ENCODE results near the gene CD4.
"Not testable (repeated sequence)": the region's sequence is repeated elsewhere in the genome, so short reads cannot be mapped to it uniquely, and the experiment has no call there.

The CD4 gene

GRCh38 chr12:6788972-6789924 lies at the start of gene CD4:
Gene CD4 (plus strand): TSS chr12:6789528. CDS start chr12:6800139, 10,611 bp downstream.
- peak; percentile 66 to 83 (median 79) for DNase-seq (ENCODE audit: low read depth in 3 of 3)

GRCh38 chr12:6742080-6742479 lies 47.2 kb upstream of the CD4 start:
- not testable (repeated sequence) for DNase-seq (ENCODE audit: low read depth in 3 of 3)

- no peak for DNase-seq (ENCODE audit: low read depth in 3 of 3)
Observed at GRCh38 chr12:6742834-6743233, 46.5 kb upstream of the CD4 start.

DNA sequence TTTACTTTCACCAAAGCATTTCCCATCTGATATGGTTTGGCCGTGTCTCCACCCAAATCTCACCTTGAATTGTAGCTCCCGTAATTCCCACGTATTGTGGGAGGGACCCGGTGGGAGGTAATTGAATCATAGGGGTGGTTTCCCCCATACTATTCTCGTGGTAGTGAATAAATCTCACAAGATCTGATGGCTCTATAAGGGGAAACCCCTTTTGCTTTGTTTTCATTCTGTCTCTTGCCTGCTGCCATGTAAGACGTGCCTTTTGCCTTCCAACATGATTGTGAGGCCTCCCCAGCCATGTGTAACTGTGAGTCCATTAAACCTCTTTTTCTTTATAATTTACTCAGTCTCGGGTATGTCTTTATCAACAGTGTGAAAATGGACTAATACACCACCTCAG lies 46.0 kb upstream of the CD4 start:
- not testable (repeated sequence) for DNase-seq (ENCODE audit: low read depth in 3 of 3)

- no peak for DNase-seq (ENCODE audit: low read depth in 3 of 3)
Observed at GRCh38 chr12:6745741-6746525, 43.4 kb upstream of the CD4 start.

DNA sequence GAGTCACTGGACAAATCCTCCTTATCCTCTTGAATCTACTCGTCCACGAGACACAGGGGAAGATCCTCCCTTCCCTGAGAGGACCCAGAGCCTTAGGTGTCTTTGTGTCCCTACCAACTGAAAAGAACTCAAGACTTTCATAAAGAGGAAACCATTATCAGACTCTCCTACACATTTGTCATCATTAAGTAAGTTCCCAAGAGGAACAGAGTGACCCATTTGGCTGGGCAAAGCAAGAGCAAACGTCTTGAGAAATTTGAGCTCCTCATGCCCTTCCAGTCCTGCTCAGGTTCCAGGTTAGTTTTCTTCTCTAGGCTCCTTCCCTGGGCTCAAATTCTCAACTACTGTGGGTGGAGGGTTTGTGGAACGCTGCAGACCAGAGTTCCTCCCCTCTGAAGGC lies 42.1 kb upstream of the CD4 start:
- DNase-seq (ENCODE audit: low read depth in 3 of 3), result no peak

- no peak for DNase-seq (ENCODE audit: low read depth in 3 of 3)
Observed at GRCh38 chr12:6748761-6749160, 40.6 kb upstream of the CD4 start.

DNA sequence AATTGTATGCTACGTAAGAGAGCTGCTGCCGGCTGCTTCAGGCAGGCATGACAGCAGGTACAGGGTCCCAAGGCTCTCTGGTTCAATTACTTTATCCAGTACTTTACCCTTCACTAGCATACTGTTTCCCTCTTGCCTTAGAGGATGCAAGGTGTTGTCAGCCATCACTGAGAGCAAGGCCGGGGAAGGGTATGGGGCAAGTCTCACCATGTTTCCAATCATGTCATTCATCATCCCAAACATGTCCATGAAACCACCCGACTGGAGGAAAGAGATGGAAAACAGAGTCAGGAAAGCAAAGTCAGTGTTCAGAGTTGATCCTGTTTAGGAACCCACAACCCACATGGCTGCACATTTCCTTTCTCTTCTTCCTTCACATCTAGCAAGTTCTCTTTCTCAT lies 38.8 kb upstream of the CD4 start:
- no peak for DNase-seq (ENCODE audit: low read depth in 3 of 3)

DNA sequence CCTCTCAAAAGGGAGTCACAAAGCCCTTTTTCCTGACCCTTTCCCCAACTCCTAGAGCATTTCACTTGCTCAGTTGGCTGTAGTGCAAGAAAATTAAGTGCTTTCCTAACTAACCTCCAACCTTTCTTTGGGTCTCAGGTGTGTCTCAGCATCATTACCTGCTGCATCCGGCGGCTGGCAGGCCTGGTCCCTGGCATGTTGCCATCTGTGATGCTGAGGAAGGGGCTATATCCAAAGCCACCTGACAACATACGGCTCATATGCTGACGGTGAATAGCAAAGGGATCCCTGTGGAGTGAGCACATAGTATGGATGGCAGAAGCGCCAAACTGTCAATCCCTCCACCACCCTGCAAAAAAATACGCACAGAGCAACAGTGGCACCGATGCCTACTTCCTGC lies 37.6 kb upstream of the CD4 start:
- DNase-seq (ENCODE audit: low read depth in 3 of 3), result no peak

GRCh38 chr12:6752167-6752920 lies 37.0 kb upstream of the CD4 start:
- no peak for DNase-seq (ENCODE audit: low read depth in 3 of 3)

DNA sequence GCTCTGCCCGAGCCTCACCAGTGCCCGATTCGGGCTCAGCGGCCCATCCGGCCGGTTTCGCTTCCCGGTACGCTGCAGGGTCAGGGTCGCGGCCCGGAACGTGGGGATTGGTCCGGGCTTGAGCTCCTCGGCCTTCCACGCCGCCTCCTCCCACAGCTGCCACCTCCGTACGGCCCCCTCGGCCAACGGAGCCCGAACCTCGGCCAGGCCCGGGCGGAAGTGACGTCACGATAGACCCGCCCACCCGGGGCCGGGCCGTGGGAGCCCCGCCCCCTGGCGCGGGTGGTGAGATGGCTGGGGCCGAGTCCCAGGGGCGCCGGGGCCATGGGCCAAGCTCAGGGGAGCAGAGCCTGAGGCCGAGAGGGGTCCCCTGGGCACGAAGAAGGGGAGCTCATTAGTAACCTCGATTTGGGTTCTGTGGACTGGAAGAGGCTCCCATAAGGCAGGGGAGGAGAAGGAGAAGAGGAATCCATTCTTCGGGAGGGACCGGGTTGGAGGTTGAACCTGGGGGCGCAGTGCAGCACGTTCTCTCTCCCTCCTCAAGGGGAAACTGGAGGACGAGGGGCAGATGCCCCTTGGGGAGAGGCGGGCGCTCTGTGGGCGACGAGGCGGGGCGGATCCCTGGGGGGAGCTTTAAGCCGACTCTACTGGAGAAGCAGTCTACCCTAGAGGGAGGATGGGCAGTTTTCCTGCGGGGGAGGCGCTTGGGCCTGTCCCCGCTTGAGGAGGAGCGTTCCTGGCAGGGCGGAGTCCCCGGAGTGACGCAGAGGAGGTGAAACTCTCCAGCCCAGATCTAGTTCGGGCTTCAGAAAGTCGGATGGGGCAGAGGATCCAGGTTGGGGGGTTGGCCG lies 36.2 kb upstream of the CD4 start, which contains the start of gene MLF2:
Gene MLF2 (minus strand): TSS at position 221 of the 851 bp plus-strand sequence. CDS start 807 bp downstream, outside the sequence.
- DNase-seq (ENCODE audit: low read depth in 3 of 3), result peak; percentile 96 to 97 (median 96)

GRCh38 chr12:6753772-6754356 lies 35.5 kb upstream of the CD4 start:
- no peak for DNase-seq (ENCODE audit: low read depth in 3 of 3)

GRCh38 chr12:6754411-6754810 lies 34.9 kb upstream of the CD4 start:
- no peak for DNase-seq (ENCODE audit: low read depth in 3 of 3)

- DNase-seq (ENCODE audit: low read depth in 3 of 3), result no peak
Observed at GRCh38 chr12:6757028-6757690, 32.2 kb upstream of the CD4 start.

DNA sequence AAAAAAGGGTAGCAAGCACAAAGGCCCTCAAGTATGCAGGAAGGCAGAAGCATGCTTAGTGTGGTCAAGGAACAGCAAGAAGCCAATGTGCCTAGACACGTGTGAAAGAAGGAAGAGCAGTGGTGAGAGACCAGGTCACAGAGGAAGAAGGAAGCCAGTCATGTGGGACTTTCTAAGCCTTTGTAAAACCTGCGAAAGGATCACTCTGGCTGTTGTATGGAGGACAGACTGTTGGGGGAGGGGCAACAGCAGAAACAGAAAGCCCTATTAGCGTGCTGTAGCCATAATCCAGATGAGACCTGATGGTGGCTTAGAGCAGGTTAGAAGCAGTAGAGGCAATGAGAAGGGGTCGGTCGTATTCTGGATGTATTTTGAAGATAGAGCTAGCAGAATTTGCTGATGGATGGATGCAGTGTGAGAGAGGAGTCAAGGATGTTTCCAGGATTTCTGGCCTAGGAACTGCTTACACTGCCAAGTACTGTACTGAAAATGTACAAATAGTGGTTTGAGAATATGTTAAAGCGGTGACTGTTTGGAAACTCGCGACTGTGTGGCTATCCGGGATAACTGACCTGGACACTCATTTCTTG lies 30.7 kb upstream of the CD4 start:
- DNase-seq (ENCODE audit: low read depth in 3 of 3), result no peak

DNA sequence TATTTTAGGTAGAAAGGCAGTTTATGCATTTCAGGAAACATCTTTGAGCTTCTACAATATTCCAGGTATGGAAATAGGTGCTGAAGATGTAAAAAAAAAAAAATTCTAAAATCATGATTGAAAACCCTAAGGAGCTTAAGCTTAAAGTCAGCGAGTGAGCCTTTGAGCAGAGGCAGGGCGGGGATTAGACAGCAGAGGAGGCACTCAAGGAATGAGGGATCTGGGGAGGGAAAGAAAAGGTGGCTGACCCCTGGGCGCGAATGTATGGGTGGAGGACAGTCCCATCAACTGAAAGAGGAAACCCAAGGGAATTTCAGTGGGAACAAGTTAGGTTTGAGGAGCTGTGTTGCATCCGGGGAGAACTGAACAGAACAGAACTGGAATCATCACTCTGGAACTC lies 29.6 kb upstream of the CD4 start:
- no peak for DNase-seq (ENCODE audit: low read depth in 3 of 3)

DNA sequence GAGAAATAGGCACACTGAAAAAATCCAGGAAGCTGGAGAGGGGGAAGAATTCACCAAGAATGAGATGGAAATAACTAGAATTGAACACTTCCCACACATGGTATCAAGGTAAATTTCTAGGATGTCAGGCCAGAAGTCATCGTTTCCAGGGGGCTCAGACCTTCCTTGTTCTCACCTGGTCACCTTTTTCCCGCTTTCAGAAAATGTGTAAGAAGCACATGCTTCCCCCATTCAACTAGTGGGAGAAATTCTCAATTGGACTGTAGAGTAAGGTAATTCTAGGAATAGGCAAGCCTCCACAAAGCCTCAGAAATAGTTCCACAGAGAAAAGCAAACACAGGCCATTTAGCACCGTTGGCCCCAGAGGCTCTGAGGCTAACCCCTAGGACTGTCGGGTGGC lies 25.9 kb upstream of the CD4 start:
- no peak for DNase-seq (ENCODE audit: low read depth in 3 of 3)

DNA sequence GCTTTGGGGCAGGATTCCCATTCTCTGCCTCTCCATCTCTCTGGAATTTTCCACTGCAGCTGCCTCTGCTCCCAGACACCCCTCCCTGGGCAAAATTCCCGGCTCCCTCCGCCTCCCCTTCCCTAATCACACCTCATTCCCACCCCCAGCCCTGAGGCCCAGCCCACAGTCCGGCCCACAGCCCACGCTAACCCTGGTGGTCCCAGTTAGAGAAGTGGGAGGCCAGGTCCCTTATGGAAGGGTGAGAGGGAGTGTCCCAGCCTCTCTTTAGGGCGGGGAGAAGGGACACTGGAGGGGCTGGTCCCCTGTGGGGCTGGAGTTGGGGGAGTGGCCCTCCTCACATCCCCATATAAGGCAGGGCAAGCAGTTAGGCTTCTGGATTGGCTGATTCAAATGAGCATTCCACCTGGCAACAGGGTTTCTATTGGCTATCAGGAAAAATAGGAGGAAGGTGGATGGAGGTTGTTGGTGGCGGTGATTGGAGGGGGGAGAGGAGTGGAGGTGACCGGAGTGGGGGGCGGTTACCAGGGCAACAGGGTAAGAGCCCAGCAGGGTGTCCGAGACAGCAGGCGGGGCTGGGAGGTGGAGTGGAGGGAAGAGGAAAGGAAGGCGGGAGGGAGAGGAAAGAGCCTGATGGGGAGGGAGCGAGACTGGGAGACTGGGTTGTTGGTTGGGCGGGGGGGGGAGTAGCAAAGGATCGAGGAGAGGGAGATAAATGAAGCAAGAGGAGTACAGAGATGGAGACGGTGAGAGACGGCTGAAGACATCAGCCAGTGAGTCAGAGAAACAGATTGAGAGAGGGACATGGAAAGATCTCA lies 25.1 kb upstream of the CD4 start:
- DNase-seq (ENCODE audit: low read depth in 3 of 3), result peak in 1 of 3 donors; percentile 52

Measured in stimulated activated CD4-positive, alpha-beta T cell treated with anti-CD3 and anti-CD28 coated beads, TNF-alpha, amount 100 ng/mL, for 48 hours (primary cell).